A549 (cell line): Measurements from ENCODE around the gene RBM3. TPM values are rescaled to one million over a fixed set of nuclear protein-coding genes. Genes with fewer than 3 reads are reported as not detected.

Experiments
- ATAC-seq, 2 experiments: fragments of 200-7000 bp in 1 of 2; fragments of >200 bp in 1 of 2; cut with Nextera tagmentation in 1 of 2; cut with Tn5 transposase in 1 of 2; 3 replicates each; pipeline versions ENCODE4 v1.8.0 to v1.9.1; 2018 to 2020; ENCODE audit warnings: mild to moderate bottlenecking in 1 of 2, moderate library complexity in 1 of 2
- CTCF ChIA-PET: fragments of 300-600 bp; sonication (Branson Sonifier 250); formaldehyde crosslinking; extraction: SDS; loops from one replicate; lab custom pipeline; 2021; ENCODE audit warnings: antibody characterized with exemption, inconsistent platforms; lab: Yijun Ruan, JAX
- POLR2A ChIA-PET: fragments of 350-600 bp; formaldehyde crosslinking; extraction: SDS; loops from one replicate; lab custom pipeline; 2021; ENCODE audit warnings: antibody characterized with exemption, inconsistent platforms; lab: Yijun Ruan, JAX
- DNase-seq, 2 experiments: peaks; one replicate each; pipeline versions ENCODE4 v3.0.0 to v3.0.0-alpha.2; 2011 to 2016; ENCODE audit warnings: low read depth in 1 of 2, low spot score in 1 of 2
- FAIRE-seq: peaks from 2 replicates; lab custom pipeline; 2011; peaks lifted over from hg19 to GRCh38; lab: Jason Lieb, UNC
- H3K27ac ChIP-seq, 2 experiments: fragments of >200 bp; sonication (Bioruptor Twin); formaldehyde crosslinking; 3 replicates each; pipeline ENCODE4 v1.5.1; 2016 to 2017
- H3K4me1 ChIP-seq: fragments of >200 bp; sonication (Bioruptor Twin); formaldehyde crosslinking; 3 replicates; pipeline ENCODE4 v1.6.1; 2016
- H3K4me2 ChIP-seq: fragments of >200 bp; sonication (Bioruptor Twin); formaldehyde crosslinking; 3 replicates; pipeline ENCODE4 v1.6.1; 2016
- H3K4me3 ChIP-seq: fragments of >200 bp; sonication (Bioruptor Twin); formaldehyde crosslinking; 3 replicates; pipeline ENCODE4 v1.5.1; 2016
- H3K9me3 ChIP-seq: fragments of >200 bp; sonication (Bioruptor Twin); formaldehyde crosslinking; 3 replicates; pipeline ENCODE4 v1.6.1; 2016
- BCL3 ChIP-seq: fragments of >200 bp; sonication (Bioruptor Twin); formaldehyde crosslinking; IDR thresholded peaks from 3 replicates; pipeline ENCODE4 v1.6.1; 2016
- BHLHE40 ChIP-seq: IDR thresholded peaks from 2 replicates; pipeline ENCODE4 v1.6.1; 2012; ENCODE audit warnings: low read depth, low read length, inconsistent platforms
- CBX2 ChIP-seq: fragments of 200-600 bp; sonication (generic); IDR thresholded peaks from 2 replicates; pipeline ENCODE4 v1.6.1; 2016; ENCODE audit warnings: low read depth, mild to moderate bottlenecking, borderline replicate concordance
- EP300 ChIP-seq, 2 experiments: fragments of >200 bp; sonication (Bioruptor Twin); formaldehyde crosslinking; IDR thresholded peaks; 2 replicates in 1 of 2; 3 replicates in 1 of 2; pipeline ENCODE4 v1.6.1; 2016 to 2017
- ESRRA ChIP-seq: fragments of 150-350 bp; IDR thresholded peaks from 2 replicates; pipeline ENCODE4 v1.6.1; 2014; ENCODE audit warnings: mild to moderate bottlenecking, low read length, borderline replicate concordance
- FOSL2 ChIP-seq, 2 experiments: fragments of 450-650 bp in 1 of 2; fragments of >200 bp in 1 of 2; sonication (Bioruptor Twin) in 1 of 2; formaldehyde crosslinking; IDR thresholded peaks; 2 replicates each; pipeline versions ENCODE4 v1.5.0 to v1.6.1; 2016 to 2020; ENCODE audit warnings: mild to moderate bottlenecking in 1 of 2, moderate library complexity in 1 of 2
- HDAC2 ChIP-seq: fragments of 200-600 bp; sonication (generic); IDR thresholded peaks from 2 replicates; pipeline ENCODE4 v1.6.1; 2016
- HOXB5 ChIP-seq: fragments of 250-450 bp; sonication (Bioruptor Pico); IDR thresholded peaks from 2 replicates; pipeline ENCODE4 v1.5.0; 2020; ENCODE audit warnings: mild to moderate bottlenecking, moderate library complexity
- JUN ChIP-seq, 2 experiments: fragments of >200 bp; sonication (Bioruptor Twin); formaldehyde crosslinking; IDR thresholded peaks; 2 replicates in 1 of 2; 3 replicates in 1 of 2; pipeline ENCODE4 v1.6.1; 2016 to 2017
- KDM1A ChIP-seq: fragments of 200-600 bp; sonication (generic); IDR thresholded peaks from 2 replicates; pipeline ENCODE4 v1.6.1; 2016; ENCODE audit warnings: low read depth, mild to moderate bottlenecking
- KDM5A ChIP-seq: fragments of 200-600 bp; sonication (generic); IDR thresholded peaks from 2 replicates; pipeline ENCODE4 v1.6.1; 2016; ENCODE audit warnings: antibody characterized with exemption, mild to moderate bottlenecking
- MAFK ChIP-seq: fragments of 450-650 bp; IDR thresholded peaks from 2 replicates; pipeline ENCODE4 v1.6.1; 2014; ENCODE audit not compliant: partially characterized antibody
- MAX ChIP-seq: IDR thresholded peaks from 2 replicates; pipeline ENCODE4 v1.6.1; 2012
- MYC ChIP-seq: IDR thresholded peaks from 2 replicates; pipeline ENCODE4 v1.6.1; 2012; ENCODE audit warnings: mild to moderate bottlenecking, inconsistent platforms, low read length, improper control_type of control experiment, borderline replicate concordance
- PHF8 ChIP-seq: fragments of 200-600 bp; sonication (generic); IDR thresholded peaks from 2 replicates; pipeline ENCODE4 v1.6.1; 2016; ENCODE audit warnings: low read depth, mild to moderate bottlenecking, antibody characterized with exemption, moderate library complexity, borderline replicate concordance
- POLR2A ChIP-seq: IDR thresholded peaks from 2 replicates; pipeline ENCODE4 v1.6.1; 2012; ENCODE audit warnings: mild to moderate bottlenecking, low read length
- SMC3 ChIP-seq: fragments of >200 bp; sonication (Bioruptor Twin); formaldehyde crosslinking; IDR thresholded peaks from 3 replicates; pipeline ENCODE4 v1.6.1; 2018; ENCODE audit warnings: inconsistent platforms
- TFCP2L1 ChIP-seq: fragments of 250-450 bp; sonication (Bioruptor Pico); IDR thresholded peaks from 2 replicates; pipeline ENCODE4 v1.5.0; 2021; ENCODE audit warnings: mild to moderate bottlenecking
- TP53 ChIP-seq: fragments of 250-450 bp; sonication (Bioruptor Pico); IDR thresholded peaks from 2 replicates; pipeline ENCODE4 v1.5.0; 2021; ENCODE audit warnings: mild to moderate bottlenecking, moderate library complexity
- USF2 ChIP-seq: fragments of 450-650 bp; IDR thresholded peaks from 2 replicates; pipeline ENCODE4 v1.6.1; 2014; ENCODE audit warnings: antibody characterized with exemption
- ZFP36 ChIP-seq: fragments of 450-650 bp; IDR thresholded peaks from 2 replicates; pipeline ENCODE4 v1.6.1; 2014; ENCODE audit warnings: borderline replicate concordance; ENCODE audit not compliant: partially characterized antibody
- ZNF302 ChIP-seq: fragments of 250-450 bp; sonication (Bioruptor Pico); IDR thresholded peaks from 2 replicates; pipeline ENCODE4 v1.9.0; 2021; ENCODE audit warnings: inconsistent platforms, mild to moderate bottlenecking, moderate library complexity
- WGBS: methylation state at CpG from one replicate; pipeline ENCODE4 v1.1.6; 2017; ENCODE audit errors: missing lambda C conversion rate; 5-methylcytosine and 5-hydroxymethylcytosine counted together
- polyA plus RNA-seq, 4 experiments: library from polyadenylated mRNA; depleted of rRNA in 3 of 4; stranded (reverse); fragments of >200 nt; fragmentation: RNase III in 1 of 4; extraction: RNeasy Plus Mini Kit Qiagen cat#74134 plus additional on column Dnase treatment in 1 of 4; gene quantifications; 2 replicates in 3 of 4; 3 replicates in 1 of 4; pipeline ENCODE4 v1.2.3, GENCODE V29; 2011 to 2017

The RBM3 gene
- polyA plus RNA-seq, 2 of the 4 experiments (the other 2 are of a cell fraction) = 337 to 353 TPM

DNA sequence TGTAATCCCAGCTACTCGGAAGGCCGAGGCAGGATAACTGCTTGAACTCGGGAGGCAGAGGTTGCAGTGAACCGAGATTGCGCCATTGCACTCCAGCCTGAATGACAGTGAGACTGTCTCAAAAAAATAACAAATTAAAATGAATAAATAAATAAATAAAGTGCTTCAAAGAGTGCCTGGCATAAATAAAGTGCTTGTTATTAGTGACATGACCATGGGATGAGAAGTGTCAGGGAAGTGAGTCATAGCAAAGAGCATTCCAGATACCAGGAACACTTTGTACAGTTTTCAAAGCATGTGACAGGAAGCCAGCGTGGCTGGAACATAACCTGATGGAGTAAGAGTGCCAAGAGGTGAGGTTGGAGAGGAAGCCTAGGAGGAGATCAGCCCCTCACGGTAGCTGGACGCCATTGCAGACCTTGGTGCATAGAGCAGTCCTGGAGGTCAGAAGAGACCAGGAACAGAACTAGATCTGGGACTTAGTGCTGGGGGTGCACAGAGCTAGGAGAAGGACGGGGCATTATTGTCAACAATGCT, 17.0 kb downstream of the RBM3 start:
- no peak for FAIRE-seq
- no peaks in the 10 kb centered on the region for H3K9me3 ChIP-seq
- peak; percentile 82 to 84 for ATAC-seq
- 73% methylated on average over 9 of the region's 9 CpGs for WGBS
- peaks cover 12% of the 10 kb centered on the region; the same call in 2 of the 3 replicates for H3K4me1 ChIP-seq
- H3K27ac ChIP-seq = peak overlapping the region; percentile 63 to 66; a peak in 3 of 6 replicates
- ChIA-PET CTCF (no interaction called here), POLR2A (interaction anchor here (0.6 to 1.0 kb wide), 2 partner anchors 17 to 32 kb away, joined by 3 to 5 read pairs; partner anchors contain the start of gene RBM3)
- H3K4me3 ChIP-seq = no peak overlapping the region
- DNase-seq = peak in 1 of 2 experiments; percentile 57
- no peak for TF ChIP-seq FOSL2 (IDR thresholded peaks at IDR 0.05)
- peak; percentile 40; the same call in 1 of the 2 replicates for TF ChIP-seq FOSL2 (CRISPR knock-in tag; IDR thresholded peaks at IDR 0.05)
- TF ChIP-seq SMC3 = no peak
- TF ChIP-seq, all 56 proteins: peak for 1
- H3K4me2 ChIP-seq = peak overlapping the region; percentile 43; the same call in 2 of the 3 replicates

GRCh38 chrX:48592971-48593370, 18.7 kb downstream of the RBM3 start:
- ATAC-seq (no peak), DNase-seq (no peak), FAIRE-seq (no peak)
- 86% methylated on average over 5 of the region's 5 CpGs for WGBS
- POLR2A ChIA-PET = interaction anchor here (1.4 kb wide), 1 partner anchor 19 kb away, joined by 5 read pairs; the partner anchor contains the start of gene RBM3
- Histone ChIP-seq H3K4me1 (peaks cover 16% of the 10 kb centered on the region; the same call in 2 of the 3 replicates), H3K4me3 (no peak overlapping the region), H3K4me2 (no peak overlapping the region), H3K9me3 (no peaks in the 10 kb centered on the region), H3K27ac (peak overlapping the region in 1 of 2 experiments; percentile 35; a peak in 1 of 6 replicates)
- CTCF ChIA-PET = no interaction called here
- no peak for TF ChIP-seq ZFP36
- TF ChIP-seq HOXB5 (CRISPR knock-in tag) = no peak
- TF ChIP-seq CBX2 = no peak
- no peak for TF ChIP-seq ZNF302 (CRISPR knock-in tag)
- no peak for TF ChIP-seq MAX

DNA sequence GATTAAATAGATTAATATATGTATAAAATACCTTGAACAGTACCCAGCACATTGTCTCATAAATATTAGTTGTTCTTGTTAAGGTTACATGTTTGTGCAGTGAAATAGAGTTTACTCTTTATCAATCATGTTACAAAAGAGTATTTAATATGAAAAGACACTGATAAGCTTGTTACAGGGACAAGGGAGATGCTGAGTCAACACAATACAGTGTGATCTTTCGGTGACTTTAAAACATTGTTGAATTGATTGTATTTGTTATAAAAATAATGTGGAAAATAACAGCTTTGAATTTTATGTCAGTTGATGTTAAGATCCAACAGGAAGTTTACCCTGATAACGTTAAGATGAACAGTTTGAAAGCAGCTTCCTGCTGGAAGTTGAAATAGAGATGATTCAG, 21.6 kb downstream of the RBM3 start:
- no peak for DNase-seq
- ChIA-PET CTCF (no interaction called here), POLR2A (no interaction called here)
- Histone ChIP-seq H3K9me3 (no peaks in the 10 kb centered on the region), H3K4me1 (peaks cover 22% of the 10 kb centered on the region), H3K27ac (no peak overlapping the region), H3K4me3 (no peak overlapping the region), H3K4me2 (no peak overlapping the region)
- no peak for FAIRE-seq
- TF ChIP-seq HDAC2 = no peak
- peak; percentile 61 for TF ChIP-seq MAFK
- TF ChIP-seq BHLHE40 = no peak
- no peak for ATAC-seq
- 75% methylated on average over 2 of the region's 2 CpGs for WGBS

GRCh38 chrX:48597353-48598264, 23.3 kb downstream of the RBM3 start, which contains the start of gene WDR13:
Gene WDR13, plus strand, starts transcription at chrX:48597492. Its CDS starts 505 bp downstream, at chrX:48597997.
- POLR2A ChIA-PET = interaction anchor here (0.5 to 1.0 kb wide), 11 partner anchors 10 to 1380 kb away, joined by 3 to 13 read pairs (median 4); partner anchors contain the start of genes HDAC6, RBM3 and TBC1D25
- DNase-seq = peak; percentile 88 to 96
- peak within 1 kb of the TSS; percentile 89 for H3K4me2 ChIP-seq
- peak; percentile 91 to 92 for ATAC-seq
- CTCF ChIA-PET = interaction anchor here (0.6 to 0.9 kb wide), 3 partner anchors 29 to 123 kb away, joined by 3 to 5 read pairs (median 4); no protein-coding TSS in a partner anchor
- TF ChIP-seq EP300 (IDR thresholded peaks at IDR 0.05) = no peak
- TF ChIP-seq KDM1A = no peak
- TF ChIP-seq FOSL2 (IDR thresholded peaks at IDR 0.05) = no peak
- TF ChIP-seq FOSL2 (CRISPR knock-in tag; IDR thresholded peaks at IDR 0.05) = peak; percentile 21; the same call in 1 of the 2 replicates
- no peak for TF ChIP-seq KDM5A
- no peak for TF ChIP-seq BHLHE40
- TF ChIP-seq ESRRA = 0 out of 2 replicates have a peak, but pooled peaks have one; percentile 20
- no peak for TF ChIP-seq CBX2
- TF ChIP-seq BCL3 = peak; percentile 65
- TF ChIP-seq USF2 = no peak
- peak; percentile 81 for TF ChIP-seq MYC
- TF ChIP-seq MAX = peak; percentile 63
- TF ChIP-seq PHF8 = peak; percentile 42; the same call in 1 of the 2 replicates
- TF ChIP-seq JUN (IDR thresholded peaks at IDR 0.05) = peak; percentile 82 to 89
- peak; percentile 72; the same call in 1 of the 2 replicates for TF ChIP-seq TP53 (CRISPR knock-in tag)
- peak; percentile 86 for TF ChIP-seq POLR2A
- 0 out of 2 replicates have a peak, but pooled peaks have one; percentile 36 for TF ChIP-seq HOXB5 (CRISPR knock-in tag)
- peak; percentile 85 for TF ChIP-seq TFCP2L1 (CRISPR knock-in tag)
- WGBS = 1% methylated on average over 39 of the region's 62 CpGs
- peak; percentile 98 for FAIRE-seq
- H3K27ac ChIP-seq = peak within 1 kb of the TSS; percentile 99
- H3K9me3 ChIP-seq = no peaks in the 10 kb centered on the region
- H3K4me1 ChIP-seq = peaks cover 11% of the 10 kb centered on the region; the same call in 2 of the 3 replicates
- H3K4me3 ChIP-seq = peak within 1 kb of the TSS; percentile 70
